NB4 (cell line): ENCODE results near the gene JAK1.

Experiments used
- DNase-seq: peaks from one replicate; pipeline ENCODE4 v3.0.0; 2010; ENCODE audit warnings: low read depth
- H3K4me3 ChIP-seq: one replicate; pipeline ENCODE4 v1.5.1; 2011; ENCODE audit warnings: mild to moderate bottlenecking, low read depth, low read length, moderate library complexity
- CTCF ChIP-seq: IDR thresholded peaks from one replicate; pipeline ENCODE4 v1.5.1; 2012; ENCODE audit warnings: low read depth, low read length
- MAX ChIP-seq: IDR thresholded peaks from 2 replicates; pipeline ENCODE4 v1.6.1; 2011; ENCODE audit warnings: low read depth, low read length
- MYC ChIP-seq: IDR thresholded peaks from 2 replicates; pipeline ENCODE4 v1.6.1; 2011; ENCODE audit warnings: low read depth, low read length
- POLR2A ChIP-seq: IDR thresholded peaks from 2 replicates; pipeline ENCODE4 v1.6.1; 2011; ENCODE audit warnings: mild to moderate bottlenecking; ENCODE audit not compliant: insufficient read length; ENCODE audit errors: extremely low read depth

Gene JAK1

GRCh38 chr1:64847666-64848065, 118.7 kb downstream of the JAK1 start:
- no peak for DNase-seq
- TF ChIP-seq CTCF (no peak), POLR2A (no peak), MAX (no peak), MYC (no peak)
- no peak overlapping the region for H3K4me3 ChIP-seq

GRCh38 chr1:64846573-64847430, 119.5 kb downstream of the JAK1 start:
- no peak overlapping the region for H3K4me3 ChIP-seq
- TF ChIP-seq MAX (no peak), CTCF (no peak), MYC (no peak), POLR2A (no peak)
- no peak for DNase-seq

- no peak for DNase-seq
- TF ChIP-seq MAX: no peak
- no peak for TF ChIP-seq POLR2A
- TF ChIP-seq CTCF: no peak
- no peak for TF ChIP-seq MYC
- H3K4me3 ChIP-seq: no peak overlapping the region
Measured at GRCh38 chr1:64845831-64846425, 120.4 kb downstream of the JAK1 start.

- TF ChIP-seq POLR2A: no peak
- no peak for TF ChIP-seq MAX
- no peak for TF ChIP-seq MYC
- TF ChIP-seq CTCF: no peak
- H3K4me3 ChIP-seq: no peak overlapping the region
- no peak for DNase-seq
Measured at GRCh38 chr1:64844609-64845008, 121.7 kb downstream of the JAK1 start.

GRCh38 chr1:64844175-64844574, 122.2 kb downstream of the JAK1 start:
- TF ChIP-seq CTCF (no peak), POLR2A (no peak), MAX (no peak)
- DNase-seq: no peak
- no peak overlapping the region for H3K4me3 ChIP-seq
